ENCODE results near the gene ACSM5. TPM values are rescaled to one million over a fixed set of nuclear protein-coding genes. Genes with fewer than 3 reads are reported as not detected.

Gene ACSM5
- total RNA-seq, 1 donor from 2014 or later = not detected

GRCh38 chr16:20372701-20373100, 36.6 kb upstream of the ACSM5 start:
- Mint-ChIP-seq H3K36me3 (no peaks in the 10 kb centered on the region), H3K9me3 (no peaks in the 10 kb centered on the region), H3K4me1 (no peaks in the 10 kb centered on the region), H3K4me3 (no peak overlapping the region), H3K27ac (no peak overlapping the region), H3K27me3 (ENCODE audit: low read depth) (peaks cover 49% of the 10 kb centered on the region)
- DNase-seq (ENCODE audit: low spot score in 2 of 2, unreplicated experiment in 2 of 2) = no peak
- no peak for TF ChIP-seq CTCF (IDR thresholded peaks at IDR 0.05; ENCODE audit: unreplicated experiment)

- no peaks in the 10 kb centered on the region for H3K9me3 Mint-ChIP-seq
- H3K27me3 Mint-ChIP-seq (ENCODE audit: low read depth) = peaks cover 42% of the 10 kb centered on the region
- no peak overlapping the region for H3K27ac Mint-ChIP-seq
- H3K36me3 Mint-ChIP-seq = no peaks in the 10 kb centered on the region
- H3K4me1 Mint-ChIP-seq = no peaks in the 10 kb centered on the region
- H3K4me3 Mint-ChIP-seq = no peak overlapping the region
- no peak for TF ChIP-seq CTCF (IDR thresholded peaks at IDR 0.05; ENCODE audit: unreplicated experiment)
- DNase-seq (ENCODE audit: low spot score in 2 of 2, unreplicated experiment in 2 of 2) = no peak
Measured at GRCh38 chr16:20377181-20377580, 32.2 kb upstream of the ACSM5 start.

GRCh38 chr16:20380782-20381181, 28.6 kb upstream of the ACSM5 start:
- no peak overlapping the region for H3K27ac Mint-ChIP-seq
- peaks cover 30% of the 10 kb centered on the region for H3K27me3 Mint-ChIP-seq (ENCODE audit: low read depth)
- no peaks in the 10 kb centered on the region for H3K4me1 Mint-ChIP-seq
- TF ChIP-seq CTCF (IDR thresholded peaks at IDR 0.05; ENCODE audit: unreplicated experiment) = no peak
- no peaks in the 10 kb centered on the region for H3K36me3 Mint-ChIP-seq
- no peak overlapping the region for H3K4me3 Mint-ChIP-seq
- no peak for DNase-seq (ENCODE audit: low spot score in 2 of 2, unreplicated experiment in 2 of 2)
- no peaks in the 10 kb centered on the region for H3K9me3 Mint-ChIP-seq

DNA sequence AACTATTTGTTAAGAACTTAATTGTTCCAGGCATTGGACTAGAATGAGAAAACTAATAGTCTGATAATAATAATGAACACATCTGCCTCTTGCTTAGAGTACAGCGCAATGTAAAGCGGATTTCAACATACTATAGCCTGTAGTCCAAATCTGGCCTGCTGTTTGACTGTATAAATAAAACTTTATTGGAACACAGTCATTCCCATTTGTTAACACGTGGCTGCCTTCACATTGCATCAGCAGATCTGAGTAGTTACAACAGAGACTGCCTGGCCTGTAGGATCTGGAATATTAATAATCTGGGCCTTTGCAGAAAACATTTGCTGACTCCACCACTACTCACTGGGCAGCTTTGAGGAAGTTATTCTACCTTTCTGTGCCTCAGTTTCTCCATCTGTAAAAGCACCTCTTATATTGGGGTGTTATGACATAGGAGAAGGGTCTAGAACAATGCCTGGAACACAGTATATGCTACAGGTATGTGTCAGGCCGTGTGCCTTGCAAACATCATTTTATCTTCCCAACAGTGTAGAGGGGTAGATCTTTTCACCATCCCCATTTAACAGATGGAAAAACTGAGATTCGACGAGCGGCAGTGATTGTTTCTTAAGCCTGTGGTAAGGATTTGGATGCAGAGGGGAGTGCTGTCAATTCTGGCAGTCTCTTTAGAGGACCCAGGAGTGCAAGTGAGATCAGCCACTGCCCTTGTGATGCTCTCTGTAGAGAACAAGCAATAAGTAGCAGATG, 27.0 kb upstream of the ACSM5 start:
- Mint-ChIP-seq H3K4me3 (no peak overlapping the region), H3K36me3 (no peaks in the 10 kb centered on the region), H3K9me3 (no peaks in the 10 kb centered on the region), H3K27ac (no peak overlapping the region), H3K4me1 (no peaks in the 10 kb centered on the region), H3K27me3 (ENCODE audit: low read depth) (peaks cover 33% of the 10 kb centered on the region)
- DNase-seq (ENCODE audit: low spot score in 2 of 2, unreplicated experiment in 2 of 2) = no peak
- no peak for TF ChIP-seq CTCF (IDR thresholded peaks at IDR 0.05; ENCODE audit: unreplicated experiment)

GRCh38 chr16:20383106-20384029, 26.0 kb upstream of the ACSM5 start:
- no peaks in the 10 kb centered on the region for H3K36me3 Mint-ChIP-seq
- H3K4me1 Mint-ChIP-seq = no peaks in the 10 kb centered on the region
- no peaks in the 10 kb centered on the region for H3K9me3 Mint-ChIP-seq
- H3K27ac Mint-ChIP-seq = no peak overlapping the region
- DNase-seq (ENCODE audit: low spot score in 2 of 2, unreplicated experiment in 2 of 2) = peak in 1 of 2 experiments; percentile 71
- H3K27me3 Mint-ChIP-seq (ENCODE audit: low read depth) = peaks cover 38% of the 10 kb centered on the region
- peak; percentile 65 for TF ChIP-seq CTCF (IDR thresholded peaks at IDR 0.05; ENCODE audit: unreplicated experiment)
- H3K4me3 Mint-ChIP-seq = no peak overlapping the region

All from mesothelial cell of epicardium (in vitro differentiated cells).